Parathyroid adenoma (tissue), 2 donors: ENCODE results near the gene VAMP3.

Experiments
- H2AFZ ChIP-seq: fragments of 300-600 bp; sonication (generic); one replicate; pipeline ENCODE4 v1.7.0; 2017; ENCODE audit warnings: antibody characterized with exemption, mild to moderate bottlenecking
- H3K27ac ChIP-seq: fragments of 300-600 bp; sonication (generic); one replicate; pipeline ENCODE4 v1.7.0; 2017
- H3K27me3 ChIP-seq: fragments of 300-600 bp; sonication (generic); one replicate; pipeline ENCODE4 v1.7.0; 2017; ENCODE audit warnings: low read length; ENCODE audit not compliant: control insufficient read depth, insufficient read depth
- H3K36me3 ChIP-seq: fragments of 300-600 bp; sonication (generic); one replicate; pipeline ENCODE4 v1.7.0; 2017; ENCODE audit warnings: low read length; ENCODE audit not compliant: control insufficient read depth, insufficient read depth
- H3K4me1 ChIP-seq: fragments of 300-600 bp; sonication (generic); one replicate; pipeline ENCODE4 v1.7.0; 2017; ENCODE audit warnings: control low read depth
- H3K4me2 ChIP-seq: fragments of 300-600 bp; sonication (generic); one replicate; pipeline ENCODE4 v1.7.0; 2017; ENCODE audit warnings: low read length
- H3K4me3 ChIP-seq: fragments of 300-600 bp; sonication (generic); one replicate; pipeline ENCODE4 v1.7.0; 2017; ENCODE audit warnings: low read depth, low read length
- H3K79me2 ChIP-seq: fragments of 300-600 bp; sonication (generic); one replicate; pipeline ENCODE4 v1.7.0; 2017; ENCODE audit warnings: control low read depth
- H3K9ac ChIP-seq: fragments of 300-600 bp; sonication (generic); one replicate; pipeline ENCODE4 v1.7.0; 2017; ENCODE audit warnings: mild to moderate bottlenecking
- H3K9me3 ChIP-seq: fragments of 300-600 bp; sonication (generic); one replicate; pipeline ENCODE4 v1.7.0; 2017; ENCODE audit warnings: low read length; ENCODE audit not compliant: control insufficient read depth
- TF ChIP-seq, protein P1 (sequence below): fragments of 300-600 bp; sonication (generic); IDR thresholded peaks from one replicate; pipeline ENCODE4 v1.7.0; 2017; ENCODE audit warnings: antibody characterized with exemption, mild to moderate bottlenecking
- donor health status: primary hyperparathyroidism.

Gene VAMP3

DNA sequence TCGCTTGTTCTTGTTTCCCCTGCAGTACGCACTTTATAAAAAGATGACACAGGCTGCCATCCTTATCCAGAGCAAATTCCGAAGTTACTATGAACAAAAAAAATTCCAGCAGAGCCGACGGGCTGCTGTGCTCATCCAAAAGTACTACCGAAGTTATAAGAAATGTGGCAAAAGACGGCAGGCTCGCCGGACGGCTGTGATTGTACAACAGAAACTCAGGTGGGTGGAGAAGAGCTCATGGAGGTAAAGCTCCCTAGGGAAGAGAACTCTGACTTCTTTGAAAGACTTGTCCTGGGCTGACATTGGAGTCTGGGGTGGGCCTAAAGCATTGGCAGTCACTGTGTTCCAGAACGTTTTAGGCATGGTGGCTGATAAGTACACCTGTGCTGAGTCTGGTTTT lies 19.9 kb upstream of the VAMP3 start:
- Histone ChIP-seq H3K36me3 (no peaks in the 10 kb centered on the region), H3K4me2 (no peak overlapping the region), H3K9me3 (no peaks in the 10 kb centered on the region), H3K9ac (no peak overlapping the region), H3K79me2 (no peaks in the 10 kb centered on the region), H3K27me3 (no peaks in the 10 kb centered on the region), H2AFZ (no peak overlapping the region), H3K4me1 (no peaks in the 10 kb centered on the region), H3K4me3 (no peak overlapping the region), H3K27ac (no peak overlapping the region)
- TF ChIP-seq, protein P1, sequence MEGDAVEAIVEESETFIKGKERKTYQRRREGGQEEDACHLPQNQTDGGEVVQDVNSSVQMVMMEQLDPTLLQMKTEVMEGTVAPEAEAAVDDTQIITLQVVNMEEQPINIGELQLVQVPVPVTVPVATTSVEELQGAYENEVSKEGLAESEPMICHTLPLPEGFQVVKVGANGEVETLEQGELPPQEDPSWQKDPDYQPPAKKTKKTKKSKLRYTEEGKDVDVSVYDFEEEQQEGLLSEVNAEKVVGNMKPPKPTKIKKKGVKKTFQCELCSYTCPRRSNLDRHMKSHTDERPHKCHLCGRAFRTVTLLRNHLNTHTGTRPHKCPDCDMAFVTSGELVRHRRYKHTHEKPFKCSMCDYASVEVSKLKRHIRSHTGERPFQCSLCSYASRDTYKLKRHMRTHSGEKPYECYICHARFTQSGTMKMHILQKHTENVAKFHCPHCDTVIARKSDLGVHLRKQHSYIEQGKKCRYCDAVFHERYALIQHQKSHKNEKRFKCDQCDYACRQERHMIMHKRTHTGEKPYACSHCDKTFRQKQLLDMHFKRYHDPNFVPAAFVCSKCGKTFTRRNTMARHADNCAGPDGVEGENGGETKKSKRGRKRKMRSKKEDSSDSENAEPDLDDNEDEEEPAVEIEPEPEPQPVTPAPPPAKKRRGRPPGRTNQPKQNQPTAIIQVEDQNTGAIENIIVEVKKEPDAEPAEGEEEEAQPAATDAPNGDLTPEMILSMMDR = no peak

DNA sequence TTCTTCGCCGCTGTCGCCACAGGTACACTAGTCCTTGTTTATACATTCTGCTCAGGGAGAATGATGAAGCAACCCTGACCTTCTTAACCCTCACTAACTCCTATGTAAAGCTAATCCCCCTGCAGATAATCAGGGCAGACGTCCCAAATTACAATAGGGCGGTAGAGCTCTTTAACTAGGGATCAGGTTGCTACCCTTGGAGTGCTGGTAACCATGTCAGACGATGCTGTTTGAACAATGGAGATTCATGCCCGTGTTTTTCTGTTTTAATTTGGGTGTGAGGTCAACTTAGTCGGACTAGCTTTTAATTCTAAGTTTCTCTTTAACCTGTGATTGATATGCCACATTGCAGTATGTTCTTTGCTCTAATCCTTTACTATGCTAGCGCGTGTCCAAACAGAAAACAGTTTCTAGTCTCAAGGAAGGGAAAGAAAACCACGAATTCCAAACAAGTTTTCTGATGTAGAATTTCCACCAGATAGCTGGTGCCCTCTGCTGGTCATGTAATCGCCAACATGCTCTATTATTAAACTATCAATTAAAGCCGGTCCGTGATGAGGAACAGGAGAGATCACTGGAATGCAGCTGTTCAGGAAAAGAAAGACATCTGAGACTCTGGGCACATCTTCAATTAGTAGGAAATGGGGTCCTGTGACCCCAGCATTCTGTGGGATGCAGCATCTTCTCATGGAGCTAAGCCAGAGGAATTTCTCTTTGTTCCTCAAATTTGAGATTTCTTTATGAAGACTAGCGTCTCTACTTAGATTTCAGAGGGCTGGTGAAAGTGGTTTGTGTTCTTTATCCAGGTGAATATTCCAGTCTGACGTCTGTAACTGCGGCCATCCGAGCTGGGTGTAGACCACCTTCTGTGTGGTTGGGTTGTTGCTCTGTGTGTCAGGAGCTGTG lies 18.3 kb upstream of the VAMP3 start:
- H3K79me2 ChIP-seq = no peaks in the 10 kb centered on the region
- TF ChIP-seq, protein P1 = peak; percentile 68
- H3K36me3 ChIP-seq = no peaks in the 10 kb centered on the region
- no peaks in the 10 kb centered on the region for H3K27me3 ChIP-seq
- no peaks in the 10 kb centered on the region for H3K9me3 ChIP-seq
- no peak overlapping the region for H3K27ac ChIP-seq
- H3K4me1 ChIP-seq = no peaks in the 10 kb centered on the region
- peak overlapping the region; percentile 62 for H3K4me2 ChIP-seq
- peak overlapping the region; percentile 64 for H2AFZ ChIP-seq
- peak overlapping the region; percentile 17 for H3K4me3 ChIP-seq
- H3K9ac ChIP-seq = no peak overlapping the region

DNA sequence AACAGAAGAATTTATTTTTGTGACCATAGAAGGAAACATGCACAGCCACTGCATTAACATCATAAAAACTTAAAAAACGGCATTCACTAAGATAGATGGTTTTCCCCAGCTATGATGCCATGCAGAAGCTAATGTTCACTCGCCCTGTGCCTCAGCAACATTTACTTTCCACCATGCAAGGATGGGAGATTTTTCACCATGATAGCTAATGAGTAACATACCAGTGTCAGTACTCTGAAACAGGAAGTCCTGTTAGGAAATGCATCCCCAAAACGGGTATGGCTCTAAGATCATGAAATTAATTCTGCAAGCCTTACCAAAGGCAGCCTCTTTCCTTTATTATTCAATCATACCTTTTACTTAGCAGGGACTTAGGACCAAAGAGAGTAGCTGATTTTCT lies 17.5 kb upstream of the VAMP3 start:
- Histone ChIP-seq H3K9ac (no peak overlapping the region), H3K4me1 (no peaks in the 10 kb centered on the region), H2AFZ (no peak overlapping the region), H3K27ac (no peak overlapping the region), H3K27me3 (no peaks in the 10 kb centered on the region), H3K36me3 (no peaks in the 10 kb centered on the region), H3K4me2 (no peak overlapping the region), H3K79me2 (no peaks in the 10 kb centered on the region), H3K4me3 (no peak overlapping the region), H3K9me3 (no peaks in the 10 kb centered on the region)
- TF ChIP-seq, protein P1 = no peak

DNA sequence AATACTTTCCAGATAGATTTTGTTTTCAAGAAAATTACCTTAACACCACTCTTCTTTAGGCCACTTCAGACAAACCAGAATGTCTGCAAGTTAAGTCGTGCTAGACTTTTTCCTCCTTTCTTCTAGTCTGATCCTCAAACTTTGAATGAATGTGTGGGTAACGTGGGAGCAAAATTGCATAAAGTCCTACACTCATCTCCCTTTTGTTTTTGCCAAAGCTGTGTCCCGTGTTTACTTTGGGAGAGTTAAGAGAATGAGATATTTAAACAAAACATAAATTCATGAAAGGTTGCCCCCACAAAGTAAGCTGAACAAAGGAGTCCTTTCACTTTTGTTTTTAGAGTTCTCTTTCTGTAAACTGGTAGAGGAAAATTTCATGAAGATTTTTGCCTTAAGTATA lies 16.9 kb upstream of the VAMP3 start:
- Histone ChIP-seq H3K79me2 (no peaks in the 10 kb centered on the region), H3K36me3 (no peaks in the 10 kb centered on the region), H3K9ac (no peak overlapping the region), H3K4me1 (no peaks in the 10 kb centered on the region), H2AFZ (no peak overlapping the region), H3K4me2 (no peak overlapping the region), H3K4me3 (no peak overlapping the region), H3K9me3 (no peaks in the 10 kb centered on the region), H3K27ac (no peak overlapping the region), H3K27me3 (no peaks in the 10 kb centered on the region)
- TF ChIP-seq, protein P1 = no peak

DNA sequence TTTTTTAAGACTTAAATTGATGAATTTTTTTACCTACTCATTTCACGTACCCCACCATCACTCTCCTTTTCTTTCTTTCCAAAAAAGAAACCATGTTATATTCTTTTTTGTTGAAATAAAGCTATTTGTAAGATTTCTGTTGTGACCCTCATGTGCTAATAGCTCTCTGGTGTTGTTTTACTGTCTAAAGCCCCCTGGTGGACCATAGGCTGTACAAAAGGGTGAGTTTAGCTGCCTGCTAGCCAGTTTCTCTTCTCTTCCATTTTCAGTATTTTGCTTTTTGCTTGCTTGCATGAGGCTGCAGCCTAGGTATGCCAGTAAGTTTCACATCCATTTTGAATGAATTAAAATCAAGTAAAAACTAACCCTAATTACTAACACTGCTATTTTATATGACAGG lies 15.6 kb upstream of the VAMP3 start:
- no peaks in the 10 kb centered on the region for H3K9me3 ChIP-seq
- no peak overlapping the region for H3K4me2 ChIP-seq
- no peak overlapping the region for H3K4me3 ChIP-seq
- H3K27ac ChIP-seq = no peak overlapping the region
- TF ChIP-seq, protein P1 = no peak
- H3K27me3 ChIP-seq = no peaks in the 10 kb centered on the region
- no peaks in the 10 kb centered on the region for H3K4me1 ChIP-seq
- no peaks in the 10 kb centered on the region for H3K79me2 ChIP-seq
- H3K9ac ChIP-seq = no peak overlapping the region
- H2AFZ ChIP-seq = no peak overlapping the region
- no peaks in the 10 kb centered on the region for H3K36me3 ChIP-seq
